ENCODE data around the gene OVCH1.

DNA sequence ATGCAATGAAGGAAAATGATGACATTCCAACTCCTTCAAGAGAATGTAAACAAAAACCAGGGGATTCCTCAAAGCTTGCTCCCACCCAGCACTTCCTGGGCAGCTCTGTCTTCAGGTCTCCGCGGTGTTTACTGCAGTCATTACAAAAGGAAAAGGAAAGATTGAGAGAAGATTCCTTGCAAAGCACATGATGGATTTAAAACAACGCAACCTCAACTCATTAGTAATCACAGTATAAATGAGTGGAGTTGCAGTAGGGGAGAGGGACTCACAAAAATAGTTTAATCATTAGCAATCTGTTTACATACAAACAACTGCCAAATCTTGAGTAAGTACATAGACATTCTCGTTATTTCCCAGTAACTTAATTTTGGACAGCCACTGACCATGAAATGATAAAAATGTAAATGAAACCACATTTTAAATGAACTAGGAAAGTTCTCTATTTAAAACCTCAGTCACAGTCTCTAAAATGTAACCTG is 49.7 kb upstream of the OVCH1 start:
- TF ChIP-seq, protein P1, sequence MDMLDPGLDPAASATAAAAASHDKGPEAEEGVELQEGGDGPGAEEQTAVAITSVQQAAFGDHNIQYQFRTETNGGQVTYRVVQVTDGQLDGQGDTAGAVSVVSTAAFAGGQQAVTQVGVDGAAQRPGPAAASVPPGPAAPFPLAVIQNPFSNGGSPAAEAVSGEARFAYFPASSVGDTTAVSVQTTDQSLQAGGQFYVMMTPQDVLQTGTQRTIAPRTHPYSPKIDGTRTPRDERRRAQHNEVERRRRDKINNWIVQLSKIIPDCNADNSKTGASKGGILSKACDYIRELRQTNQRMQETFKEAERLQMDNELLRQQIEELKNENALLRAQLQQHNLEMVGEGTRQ (CRISPR knock-in tag; IDR thresholded peaks at IDR 0.05), result no peak
- TF ChIP-seq, protein P2, sequence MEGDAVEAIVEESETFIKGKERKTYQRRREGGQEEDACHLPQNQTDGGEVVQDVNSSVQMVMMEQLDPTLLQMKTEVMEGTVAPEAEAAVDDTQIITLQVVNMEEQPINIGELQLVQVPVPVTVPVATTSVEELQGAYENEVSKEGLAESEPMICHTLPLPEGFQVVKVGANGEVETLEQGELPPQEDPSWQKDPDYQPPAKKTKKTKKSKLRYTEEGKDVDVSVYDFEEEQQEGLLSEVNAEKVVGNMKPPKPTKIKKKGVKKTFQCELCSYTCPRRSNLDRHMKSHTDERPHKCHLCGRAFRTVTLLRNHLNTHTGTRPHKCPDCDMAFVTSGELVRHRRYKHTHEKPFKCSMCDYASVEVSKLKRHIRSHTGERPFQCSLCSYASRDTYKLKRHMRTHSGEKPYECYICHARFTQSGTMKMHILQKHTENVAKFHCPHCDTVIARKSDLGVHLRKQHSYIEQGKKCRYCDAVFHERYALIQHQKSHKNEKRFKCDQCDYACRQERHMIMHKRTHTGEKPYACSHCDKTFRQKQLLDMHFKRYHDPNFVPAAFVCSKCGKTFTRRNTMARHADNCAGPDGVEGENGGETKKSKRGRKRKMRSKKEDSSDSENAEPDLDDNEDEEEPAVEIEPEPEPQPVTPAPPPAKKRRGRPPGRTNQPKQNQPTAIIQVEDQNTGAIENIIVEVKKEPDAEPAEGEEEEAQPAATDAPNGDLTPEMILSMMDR (IDR thresholded peaks at IDR 0.05), result no peak
- TF ChIP-seq NFYB (CRISPR knock-in tag; conservative IDR thresholded peaks at IDR 0.05; ENCODE audit: low read depth), result no peak
- TF ChIP-seq, protein P3, sequence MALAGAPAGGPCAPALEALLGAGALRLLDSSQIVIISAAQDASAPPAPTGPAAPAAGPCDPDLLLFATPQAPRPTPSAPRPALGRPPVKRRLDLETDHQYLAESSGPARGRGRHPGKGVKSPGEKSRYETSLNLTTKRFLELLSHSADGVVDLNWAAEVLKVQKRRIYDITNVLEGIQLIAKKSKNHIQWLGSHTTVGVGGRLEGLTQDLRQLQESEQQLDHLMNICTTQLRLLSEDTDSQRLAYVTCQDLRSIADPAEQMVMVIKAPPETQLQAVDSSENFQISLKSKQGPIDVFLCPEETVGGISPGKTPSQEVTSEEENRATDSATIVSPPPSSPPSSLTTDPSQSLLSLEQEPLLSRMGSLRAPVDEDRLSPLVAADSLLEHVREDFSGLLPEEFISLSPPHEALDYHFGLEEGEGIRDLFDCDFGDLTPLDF (CRISPR knock-in tag; IDR thresholded peaks at IDR 0.05), result no peak
- TF ChIP-seq, protein P4, sequence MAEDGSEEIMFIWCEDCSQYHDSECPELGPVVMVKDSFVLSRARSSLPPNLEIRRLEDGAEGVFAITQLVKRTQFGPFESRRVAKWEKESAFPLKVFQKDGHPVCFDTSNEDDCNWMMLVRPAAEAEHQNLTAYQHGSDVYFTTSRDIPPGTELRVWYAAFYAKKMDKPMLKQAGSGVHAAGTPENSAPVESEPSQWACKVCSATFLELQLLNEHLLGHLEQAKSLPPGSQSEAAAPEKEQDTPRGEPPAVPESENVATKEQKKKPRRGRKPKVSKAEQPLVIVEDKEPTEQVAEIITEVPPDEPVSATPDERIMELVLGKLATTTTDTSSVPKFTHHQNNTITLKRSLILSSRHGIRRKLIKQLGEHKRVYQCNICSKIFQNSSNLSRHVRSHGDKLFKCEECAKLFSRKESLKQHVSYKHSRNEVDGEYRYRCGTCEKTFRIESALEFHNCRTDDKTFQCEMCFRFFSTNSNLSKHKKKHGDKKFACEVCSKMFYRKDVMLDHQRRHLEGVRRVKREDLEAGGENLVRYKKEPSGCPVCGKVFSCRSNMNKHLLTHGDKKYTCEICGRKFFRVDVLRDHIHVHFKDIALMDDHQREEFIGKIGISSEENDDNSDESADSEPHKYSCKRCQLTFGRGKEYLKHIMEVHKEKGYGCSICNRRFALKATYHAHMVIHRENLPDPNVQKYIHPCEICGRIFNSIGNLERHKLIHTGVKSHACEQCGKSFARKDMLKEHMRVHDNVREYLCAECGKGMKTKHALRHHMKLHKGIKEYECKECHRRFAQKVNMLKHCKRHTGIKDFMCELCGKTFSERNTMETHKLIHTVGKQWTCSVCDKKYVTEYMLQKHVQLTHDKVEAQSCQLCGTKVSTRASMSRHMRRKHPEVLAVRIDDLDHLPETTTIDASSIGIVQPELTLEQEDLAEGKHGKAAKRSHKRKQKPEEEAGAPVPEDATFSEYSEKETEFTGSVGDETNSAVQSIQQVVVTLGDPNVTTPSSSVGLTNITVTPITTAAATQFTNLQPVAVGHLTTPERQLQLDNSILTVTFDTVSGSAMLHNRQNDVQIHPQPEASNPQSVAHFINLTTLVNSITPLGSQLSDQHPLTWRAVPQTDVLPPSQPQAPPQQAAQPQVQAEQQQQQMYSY (CRISPR knock-in tag; IDR thresholded peaks at IDR 0.05), result no peak
- TF ChIP-seq ESRRA (CRISPR knock-in tag; IDR thresholded peaks at IDR 0.05; ENCODE audit: borderline replicate concordance), result no peak
- no peak for TF ChIP-seq FOXJ3 (CRISPR knock-in tag; IDR thresholded peaks at IDR 0.05; ENCODE audit: borderline replicate concordance)
- TF ChIP-seq, protein P5, sequence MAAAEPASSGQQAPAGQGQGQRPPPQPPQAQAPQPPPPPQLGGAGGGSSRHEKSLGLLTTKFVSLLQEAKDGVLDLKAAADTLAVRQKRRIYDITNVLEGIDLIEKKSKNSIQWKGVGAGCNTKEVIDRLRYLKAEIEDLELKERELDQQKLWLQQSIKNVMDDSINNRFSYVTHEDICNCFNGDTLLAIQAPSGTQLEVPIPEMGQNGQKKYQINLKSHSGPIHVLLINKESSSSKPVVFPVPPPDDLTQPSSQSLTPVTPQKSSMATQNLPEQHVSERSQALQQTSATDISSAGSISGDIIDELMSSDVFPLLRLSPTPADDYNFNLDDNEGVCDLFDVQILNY (CRISPR knock-in tag; IDR thresholded peaks at IDR 0.05), result no peak
- no peak for TF ChIP-seq MYBL2 (CRISPR knock-in tag; IDR thresholded peaks at IDR 0.05)
- TF ChIP-seq FOXK1 (CRISPR knock-in tag; IDR thresholded peaks at IDR 0.05), result no peak
- TF ChIP-seq, protein P6, sequence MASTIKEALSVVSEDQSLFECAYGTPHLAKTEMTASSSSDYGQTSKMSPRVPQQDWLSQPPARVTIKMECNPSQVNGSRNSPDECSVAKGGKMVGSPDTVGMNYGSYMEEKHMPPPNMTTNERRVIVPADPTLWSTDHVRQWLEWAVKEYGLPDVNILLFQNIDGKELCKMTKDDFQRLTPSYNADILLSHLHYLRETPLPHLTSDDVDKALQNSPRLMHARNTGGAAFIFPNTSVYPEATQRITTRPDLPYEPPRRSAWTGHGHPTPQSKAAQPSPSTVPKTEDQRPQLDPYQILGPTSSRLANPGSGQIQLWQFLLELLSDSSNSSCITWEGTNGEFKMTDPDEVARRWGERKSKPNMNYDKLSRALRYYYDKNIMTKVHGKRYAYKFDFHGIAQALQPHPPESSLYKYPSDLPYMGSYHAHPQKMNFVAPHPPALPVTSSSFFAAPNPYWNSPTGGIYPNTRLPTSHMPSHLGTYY (CRISPR knock-in tag; IDR thresholded peaks at IDR 0.05), result no peak
